Right lobe of liver (tissue), 6 donors: ENCODE measurements around the gene BUB1. TPM values are rescaled to one million over a fixed set of nuclear protein-coding genes. Genes with fewer than 3 reads are reported as not detected.

Experiments used
- ATAC-seq, 4 donors: fragments of 200-7000 bp; cut with Tn5 transposase; one replicate each; pipeline ENCODE4 v1.9.1; 2020; ENCODE audit warnings: mild to moderate bottlenecking in 4 of 4, moderate library complexity in 4 of 4
- DNase-seq, 3 donors: peaks; one replicate each; pipeline ENCODE4 v3.0.0-alpha.2; 2020
- H3K27ac ChIP-seq, 3 donors: fragments of 200-600 bp; one replicate each; pipeline ENCODE4 v1.8.0; 2022
- H3K27me3 ChIP-seq, 2 donors: fragments of 200-600 bp; one replicate each; pipeline ENCODE4 v1.8.0; 2022
- H3K36me3 ChIP-seq, 4 donors: fragments of 200-600 bp; sonication (generic) in 1 of 4; one replicate each; pipeline versions ENCODE4 v1.5.1 to v1.8.0; 2017 to 2022; ENCODE audit warnings: control low read depth in 1 of 4
- H3K4me1 ChIP-seq, 4 donors: fragments of 200-600 bp; sonication (generic) in 1 of 4; one replicate each; pipeline versions ENCODE4 v1.5.1 to v1.8.0; 2017 to 2022; ENCODE audit warnings: control low read depth in 1 of 4
- H3K4me3 ChIP-seq, 3 donors: fragments of 200-600 bp; one replicate each; pipeline ENCODE4 v1.8.0; 2022
- H3K9me3 ChIP-seq, 4 donors: fragments of 200-600 bp; sonication (generic) in 1 of 4; one replicate each; pipeline versions ENCODE4 v1.5.1 to v1.8.0; 2017 to 2022; ENCODE audit warnings: control low read depth in 1 of 4
- CTCF ChIP-seq, 4 donors: fragments of 200-600 bp in 3 of 4; fragments of 450-650 bp in 1 of 4; IDR thresholded peaks; one replicate each; pipeline versions ENCODE4 v1.5.1 to v1.8.0; 2016 to 2022; ENCODE audit warnings: antibody characterized with exemption in 4 of 4, mild to moderate bottlenecking in 2 of 4
- POLR2A ChIP-seq: fragments of 450-650 bp; IDR thresholded peaks from one replicate; pipeline ENCODE4 v1.6.1; 2017; ENCODE audit warnings: antibody characterized with exemption, mild to moderate bottlenecking
- WGBS: methylation state at CpG from one replicate; pipeline ENCODE4 v1.1.6; 2018; ENCODE audit warnings: low coverage, low lambda C conversion rate; ENCODE audit not compliant: insufficient coverage; ENCODE audit errors: missing lambda C conversion rate; 5-methylcytosine and 5-hydroxymethylcytosine counted together
- intact Hi-C, 2 donors: fragments of 100-400 bp; cut with DNase I; formaldehyde crosslinking; loops; one replicate each; pipeline versions ENCODE4 v1.11.2 to v1.14.1; 2022
- total RNA-seq, 6 experiments: library from RNA; depleted of rRNA in 2 of 6; stranded (reverse); fragments of >200 nt in 2 of 6; fragmentation: NEBNext Ultra II Directional in 3 of 6; extraction: Animal tissue kit (Norgen Biotek cat#: 25700) in 3 of 6; gene quantifications; one replicate each; pipeline versions ENCODE4 v1.1.0 to v1.2.4, GENCODE V29; 2016 to 2023
- donor health status: DM: no; HTN: yes; CAD: no.
- donor health status: DM: no; HTN: no; CAD: no.
- donor health status: DM: no; HTN: no; CAD: no.
- donor health status: DM: no; HTN: yes; CAD: no.
- donor health status: DM: no; HTN: yes; CAD: no.

The BUB1 gene
- total RNA-seq, 6 experiments from 2014 or later, result 0.33 to 3.3 (median 1.4) TPM

- H3K9me3 ChIP-seq, result no peaks in the 10 kb centered on the region
- no peak for TF ChIP-seq POLR2A
- no peak for TF ChIP-seq CTCF (IDR thresholded peaks at IDR 0.05)
- no peaks in the 10 kb centered on the region for H3K27me3 ChIP-seq
- intact Hi-C loops, result no loop called here
- ATAC-seq (no peak), DNase-seq (no peak)
- peaks cover 0 to 4% (median 2%) of the 10 kb centered on the region in 4 donors for H3K4me1 ChIP-seq
- 100% methylated on average over 3 of the region's 4 CpGs for WGBS
- H3K4me3 ChIP-seq, result no peak overlapping the region
- H3K27ac ChIP-seq, result no peak overlapping the region
- no peaks in the 10 kb centered on the region for H3K36me3 ChIP-seq
Observed at GRCh38 chr2:110673201-110673600, 4.7 kb downstream of the BUB1 start.

GRCh38 chr2:110670826-110671225, 7.0 kb downstream of the BUB1 start:
- Histone ChIP-seq H3K4me1 (no peaks in the 10 kb centered on the region), H3K4me3 (no peak overlapping the region), H3K27ac (no peak overlapping the region), H3K27me3 (no peaks in the 10 kb centered on the region), H3K9me3 (no peaks in the 10 kb centered on the region), H3K36me3 (no peaks in the 10 kb centered on the region)
- DNase-seq (no peak), ATAC-seq (no peak)
- 97% methylated on average over 5 of the region's 5 CpGs for WGBS
- intact Hi-C loops, result no loop called here
- TF ChIP-seq CTCF (IDR thresholded peaks at IDR 0.05), result no peak
- TF ChIP-seq POLR2A, result no peak

- Histone ChIP-seq H3K9me3 (no peaks in the 10 kb centered on the region), H3K27me3 (no peaks in the 10 kb centered on the region), H3K27ac (no peak overlapping the region), H3K36me3 (no peaks in the 10 kb centered on the region), H3K4me1 (no peaks in the 10 kb centered on the region), H3K4me3 (no peak overlapping the region)
- ATAC-seq, result no peak
- no peak for TF ChIP-seq POLR2A
- no peak for TF ChIP-seq CTCF (IDR thresholded peaks at IDR 0.05)
- DNase-seq, result no peak
- intact Hi-C loops, result no loop called here
- WGBS, result 80% methylated on average over 1 of the region's 1 CpG
Observed at GRCh38 chr2:110669079-110669478, 8.8 kb downstream of the BUB1 start.

- no peak for TF ChIP-seq POLR2A
- TF ChIP-seq CTCF (IDR thresholded peaks at IDR 0.05), result no peak
- H3K4me3 ChIP-seq, result no peak overlapping the region
- no peak for ATAC-seq
Observed at GRCh38 chr2:110667071-110667470, 10.8 kb downstream of the BUB1 start.

DNA sequence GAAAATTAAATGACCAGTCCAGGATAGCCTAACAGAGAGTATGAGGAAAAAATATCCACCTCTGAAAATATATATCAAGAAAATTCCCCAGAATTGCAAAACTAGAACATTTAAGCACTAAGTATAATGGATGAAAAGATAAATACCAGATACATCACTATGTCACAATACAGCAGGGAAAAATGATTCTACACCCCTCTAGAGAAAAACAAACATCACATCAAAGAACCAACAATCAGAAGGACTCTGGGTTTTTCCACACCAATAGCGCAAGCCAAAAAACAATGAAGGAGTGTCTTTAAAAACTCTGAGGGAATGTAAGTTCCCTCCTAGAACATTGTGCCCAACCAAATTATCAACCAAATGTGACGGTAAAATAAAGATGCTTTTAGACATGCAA, 13.7 kb downstream of the BUB1 start:
- 88% methylated on average over 2 of the region's 2 CpGs for WGBS
- Histone ChIP-seq H3K4me3 (no peak overlapping the region), H3K9me3 (no peaks in the 10 kb centered on the region), H3K27ac (no peak overlapping the region), H3K36me3 (no peaks in the 10 kb centered on the region), H3K27me3 (no peaks in the 10 kb centered on the region), H3K4me1 (no peaks in the 10 kb centered on the region)
- TF ChIP-seq CTCF (IDR thresholded peaks at IDR 0.05), result no peak
- TF ChIP-seq POLR2A, result no peak
- intact Hi-C loops, result no loop called here
- DNase-seq, result no peak
- ATAC-seq, result no peak

More at GRCh38 chr2:110667071-110667470, 10.8 kb downstream of the BUB1 start:
- no peak overlapping the region for H3K27ac ChIP-seq
- H3K36me3 ChIP-seq, result no peaks in the 10 kb centered on the region
- no peak for DNase-seq
- no peaks in the 10 kb centered on the region for H3K4me1 ChIP-seq
- intact Hi-C loops, result no loop called here
- no peaks in the 10 kb centered on the region for H3K27me3 ChIP-seq
- WGBS, result 23% methylated on average over 3 of the region's 3 CpGs
- no peaks in the 10 kb centered on the region for H3K9me3 ChIP-seq
